A673 (cell line): Measurements from ENCODE around the gene MRPS10.

Experiments used
- CTCF ChIP-seq: fragments of 300-800, 200-600 bp; sonication (generic); conservative IDR thresholded peaks from 2 replicates; pipeline ENCODE4 v1.5.1; 2017; ENCODE audit warnings: low read depth, mild to moderate bottlenecking, antibody characterized with exemption, low read length, moderate library complexity, mixed read lengths
- EZH2 ChIP-seq: fragments of 200-600 bp; sonication (generic); IDR thresholded peaks from 2 replicates; pipeline ENCODE4 v1.6.1; 2017; ENCODE audit warnings: borderline replicate concordance, low read depth, mild to moderate bottlenecking, mixed read lengths, antibody characterized with exemption, low read length; ENCODE audit not compliant: poor library complexity, severe bottlenecking

GRCh38 chr6:42221546-42221945 lies 3.9 kb upstream of the MRPS10 start:
- no peak for TF ChIP-seq CTCF
- no peak for TF ChIP-seq EZH2
